Ectodermal cell (in vitro differentiated cells): ENCODE results near the gene MOK. TPM values are rescaled to one million over a fixed set of nuclear protein-coding genes. Genes with fewer than 3 reads are reported as not detected.
"Not testable (repeated sequence)": the region's sequence is repeated elsewhere in the genome, so short reads cannot be mapped to it uniquely, and the experiment has no call there.

Source experiments
- H3K27ac ChIP-seq: 2 replicates; pipeline ENCODE4 v1.7.0; 2013; ENCODE audit warnings: mild to moderate bottlenecking, low read depth, low read length; ENCODE audit not compliant: insufficient read depth, poor library complexity, severe bottlenecking
- H3K27me3 ChIP-seq: 2 replicates; pipeline ENCODE4 v1.7.0; 2013; ENCODE audit warnings: mild to moderate bottlenecking, low read length; ENCODE audit not compliant: insufficient read depth, control insufficient read depth, poor library complexity, severe bottlenecking
- H3K36me3 ChIP-seq: one replicate; pipeline ENCODE4 v1.7.0; 2013; ENCODE audit warnings: low read length; ENCODE audit not compliant: control insufficient read depth, insufficient read depth
- H3K4me1 ChIP-seq: one replicate; pipeline ENCODE4 v1.7.0; 2013; ENCODE audit warnings: low read length; ENCODE audit not compliant: control insufficient read depth, insufficient read depth
- H3K4me3 ChIP-seq: 2 replicates; pipeline ENCODE4 v1.7.0; 2013; ENCODE audit warnings: low read depth, low read length, control low read depth; ENCODE audit not compliant: insufficient read depth
- H3K9me3 ChIP-seq: 2 replicates; pipeline ENCODE4 v1.7.0; 2013; ENCODE audit warnings: mild to moderate bottlenecking, low read length, moderate library complexity; ENCODE audit not compliant: control insufficient read depth
- WGBS, 2 experiments: methylation state at CpG; one replicate each; pipeline ENCODE4 v1.1.7; 2013; ENCODE audit warnings: missing lambda C conversion rate in 2 of 2; 5-methylcytosine and 5-hydroxymethylcytosine counted together
- polyA plus RNA-seq, 4 experiments: library from polyadenylated mRNA; stranded (reverse); fragments of 50-300 nt; gene quantifications; one replicate each; pipeline ENCODE4 v1.2.3, GENCODE V29; 2013

MOK gene, protein sequence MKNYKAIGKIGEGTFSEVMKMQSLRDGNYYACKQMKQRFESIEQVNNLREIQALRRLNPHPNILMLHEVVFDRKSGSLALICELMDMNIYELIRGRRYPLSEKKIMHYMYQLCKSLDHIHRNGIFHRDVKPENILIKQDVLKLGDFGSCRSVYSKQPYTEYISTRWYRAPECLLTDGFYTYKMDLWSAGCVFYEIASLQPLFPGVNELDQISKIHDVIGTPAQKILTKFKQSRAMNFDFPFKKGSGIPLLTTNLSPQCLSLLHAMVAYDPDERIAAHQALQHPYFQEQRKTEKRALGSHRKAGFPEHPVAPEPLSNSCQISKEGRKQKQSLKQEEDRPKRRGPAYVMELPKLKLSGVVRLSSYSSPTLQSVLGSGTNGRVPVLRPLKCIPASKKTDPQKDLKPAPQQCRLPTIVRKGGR
- 10.7 TPM for polyA plus RNA-seq (2013, experiment 1 of 4)
- 15.5 TPM for polyA plus RNA-seq (2013, experiment 2 of 4)
- polyA plus RNA-seq (2013, experiment 3 of 4), result 8.1 TPM
- 10.1 TPM for polyA plus RNA-seq (2013, experiment 4 of 4)

DNA sequence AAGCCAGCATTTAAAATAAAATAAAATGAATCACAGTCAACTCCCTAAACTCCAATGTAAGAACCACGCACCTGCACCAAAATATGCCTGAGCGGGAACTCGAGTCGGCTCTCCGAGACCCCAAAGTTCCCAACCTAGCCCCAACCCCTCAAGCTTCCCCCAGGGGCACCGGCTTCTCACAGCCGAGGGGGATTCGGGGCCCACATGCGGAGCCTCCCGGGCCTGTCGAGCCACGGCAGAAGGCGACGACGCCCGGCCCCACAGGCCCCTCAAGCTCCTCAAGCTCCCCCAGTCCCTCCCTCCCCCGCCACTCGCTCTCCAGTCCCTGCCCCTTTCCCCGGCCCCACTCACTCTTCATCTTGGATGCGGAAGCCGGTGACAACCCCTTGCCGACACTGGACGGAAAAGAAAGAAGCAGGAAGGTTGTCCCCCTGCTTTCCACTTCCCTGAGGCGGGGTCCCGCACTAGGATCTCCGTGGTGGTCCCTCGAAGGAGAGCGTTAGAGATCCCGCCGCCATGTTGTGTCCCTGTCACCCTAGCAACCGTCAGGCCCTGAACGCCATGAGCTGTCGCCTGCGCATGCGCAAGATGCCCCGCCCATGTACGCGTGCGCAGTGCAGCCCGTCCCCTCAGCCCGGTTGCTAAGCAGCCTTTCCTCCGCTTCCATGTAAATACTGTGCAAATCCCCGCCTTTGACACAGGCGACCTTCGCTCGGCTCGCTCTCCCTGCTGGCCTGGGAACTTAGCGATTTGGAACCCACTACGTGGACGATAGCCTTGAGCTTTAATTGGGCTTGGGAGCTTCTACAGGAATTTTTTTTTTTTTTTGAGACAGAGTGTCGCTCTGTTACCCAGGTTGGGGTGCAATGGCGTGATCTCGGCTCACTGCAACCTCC is at the start of gene MOK:
Gene MOK (minus strand): TSS at position 554 of the 896 bp plus-strand sequence. CDS start 196 bp downstream, at position 358.
- peak within 1 kb of the TSS; percentile 82 for H3K27ac ChIP-seq
- 4% methylated on average over 53 of the region's 53 CpGs for WGBS, 2 experiments
- peaks cover 3% of the 10 kb centered on the region for H3K4me1 ChIP-seq

DNA sequence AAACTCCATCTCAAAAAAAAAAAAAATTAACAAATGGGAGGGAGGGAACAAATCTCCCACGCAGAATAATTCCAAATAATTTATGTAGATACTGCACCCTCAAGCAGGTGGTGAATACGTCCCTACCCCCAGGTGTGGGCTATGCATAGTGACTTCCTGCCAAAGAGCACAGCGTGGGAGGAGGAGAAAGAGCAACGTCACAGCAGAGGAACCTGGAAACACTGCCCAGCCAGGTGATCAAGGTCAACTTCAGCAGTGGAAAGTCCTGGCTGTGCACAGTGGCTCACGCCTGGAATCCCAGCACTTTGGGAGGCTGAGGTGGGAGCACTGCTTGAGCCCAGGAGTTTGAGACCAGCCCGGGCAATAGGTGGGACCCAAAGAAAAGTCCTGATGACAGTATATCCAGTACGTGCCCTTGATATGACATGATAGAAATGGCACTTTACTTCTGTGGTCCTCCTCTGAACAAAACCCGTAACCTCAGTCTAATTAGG is 48.2 kb upstream of the MOK start:
- H3K27ac ChIP-seq, result no peak overlapping the region
- no peaks in the 10 kb centered on the region for H3K4me1 ChIP-seq
- H3K27me3 ChIP-seq, result no peaks in the 10 kb centered on the region
- H3K4me3 ChIP-seq, result no peak overlapping the region
- peaks cover 20% of the 10 kb centered on the region for H3K36me3 ChIP-seq
- WGBS, 2 experiments, result 91 to 93% methylated on average over 8 of the region's 8 CpGs
- H3K9me3 ChIP-seq, result no peaks in the 10 kb centered on the region

More for the DNA sequence above, at the start of gene MOK:
- Histone ChIP-seq H3K9me3 (no peaks in the 10 kb centered on the region), H3K4me3 (peak within 1 kb of the TSS; percentile 59), H3K27me3 (no peaks in the 10 kb centered on the region), H3K36me3 (no peaks in the 10 kb centered on the region)

DNA sequence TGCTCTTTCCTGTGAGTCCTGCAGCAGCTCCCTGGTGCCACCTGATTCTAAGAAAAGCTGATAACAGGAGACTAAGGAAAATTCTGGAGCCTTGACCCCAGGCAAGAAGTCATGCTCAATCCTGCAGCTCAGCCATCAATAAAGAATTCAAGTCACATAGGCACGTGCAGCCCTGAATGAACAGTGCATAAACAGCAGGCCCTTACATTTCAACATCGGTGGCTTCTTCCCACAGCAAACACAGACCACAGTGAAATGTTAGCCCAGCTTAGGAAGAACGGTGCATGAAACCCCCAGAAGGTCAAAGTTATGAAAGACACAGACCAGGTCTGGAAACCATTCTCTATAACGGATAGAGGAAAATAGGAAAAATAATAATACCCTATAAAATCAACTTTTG is 47.2 kb upstream of the MOK start:
- Histone ChIP-seq H3K4me1 (no peaks in the 10 kb centered on the region), H3K27me3 (no peaks in the 10 kb centered on the region), H3K4me3 (no peak overlapping the region), H3K9me3 (no peaks in the 10 kb centered on the region), H3K27ac (no peak overlapping the region), H3K36me3 (peaks cover 24% of the 10 kb centered on the region)
- WGBS, 2 experiments, result 94 to 95% methylated on average over 3 to 4 of the region's 4 CpGs

DNA sequence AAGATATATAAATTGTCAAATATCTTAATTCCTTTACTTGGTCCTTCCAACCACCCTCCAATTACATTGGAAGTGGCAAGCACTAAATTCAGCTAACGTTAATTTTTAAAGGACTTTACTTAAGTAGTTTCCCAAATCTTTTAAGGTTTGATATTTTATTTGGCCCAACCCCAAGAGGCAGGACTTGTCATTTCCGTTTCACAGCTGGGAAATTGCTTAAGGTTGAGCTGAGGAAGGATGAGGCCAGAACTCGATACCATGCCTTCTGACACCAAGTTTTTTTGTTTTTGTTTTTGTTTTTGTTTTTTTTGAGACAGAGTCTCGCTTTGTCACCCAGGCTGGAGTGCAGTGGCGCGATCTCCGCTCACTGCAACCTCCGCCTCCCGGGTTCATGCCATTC is 46.6 kb upstream of the MOK start:
- not testable (repeated sequence) for H3K9me3 ChIP-seq, H3K27me3 ChIP-seq, H3K4me3 ChIP-seq, H3K4me1 ChIP-seq, H3K27ac ChIP-seq
- peaks cover 24% of the 10 kb centered on the region for H3K36me3 ChIP-seq
- 96 to 98% methylated on average over 9 of the region's 9 CpGs for WGBS, 2 experiments

DNA sequence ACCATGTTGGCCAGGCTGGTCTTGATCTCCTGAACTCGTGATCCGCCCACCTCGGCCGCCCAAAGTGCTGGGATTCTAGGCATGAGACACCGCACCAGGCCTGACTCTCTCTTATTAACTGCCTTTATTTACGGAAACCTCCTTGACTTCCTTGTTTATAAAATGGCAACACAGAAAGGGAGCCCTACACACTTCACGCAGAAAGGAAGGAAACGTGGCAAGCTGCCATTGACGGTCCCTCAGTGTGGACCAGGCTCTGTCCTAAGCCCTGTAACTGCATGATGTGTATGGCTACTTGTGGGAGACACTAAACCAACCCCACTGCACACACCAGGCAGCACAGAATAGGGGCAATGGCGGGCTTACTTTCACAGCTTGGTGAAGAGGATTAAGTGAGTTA is 46.1 kb upstream of the MOK start:
- Histone ChIP-seq H3K27me3 (no peaks in the 10 kb centered on the region), H3K4me3 (no peak overlapping the region), H3K36me3 (peaks cover 24% of the 10 kb centered on the region), H3K9me3 (no peaks in the 10 kb centered on the region), H3K27ac (no peak overlapping the region), H3K4me1 (no peaks in the 10 kb centered on the region)
- WGBS, 2 experiments, result 96% methylated on average over 10 of the region's 10 CpGs

DNA sequence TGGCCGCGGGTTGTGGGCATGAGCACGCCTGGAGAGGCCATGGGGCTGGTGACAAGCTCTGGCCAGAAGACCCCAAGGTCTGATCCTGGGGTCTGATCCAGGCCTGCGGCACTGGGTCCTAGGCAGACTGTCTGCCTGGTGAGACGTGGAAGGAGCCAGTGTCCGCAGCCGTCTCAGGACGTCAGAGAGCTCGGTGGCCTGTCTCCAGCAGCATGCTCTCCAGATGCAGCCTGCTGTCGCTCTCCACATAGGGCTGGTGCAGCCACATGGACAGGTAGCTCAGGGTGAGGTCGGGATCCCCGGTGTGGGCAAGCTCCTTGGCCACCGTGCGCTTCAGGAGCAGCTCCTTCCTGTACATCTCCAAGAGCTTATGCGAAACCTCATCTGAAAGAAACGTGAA is 43.4 kb upstream of the MOK start:
- Histone ChIP-seq H3K4me3 (no peak overlapping the region), H3K36me3 (peaks cover 25% of the 10 kb centered on the region), H3K27me3 (no peaks in the 10 kb centered on the region), H3K9me3 (no peaks in the 10 kb centered on the region), H3K27ac (no peak overlapping the region), H3K4me1 (no peaks in the 10 kb centered on the region)
- WGBS, 2 experiments, result 93 to 94% methylated on average over 16 of the region's 16 CpGs

DNA sequence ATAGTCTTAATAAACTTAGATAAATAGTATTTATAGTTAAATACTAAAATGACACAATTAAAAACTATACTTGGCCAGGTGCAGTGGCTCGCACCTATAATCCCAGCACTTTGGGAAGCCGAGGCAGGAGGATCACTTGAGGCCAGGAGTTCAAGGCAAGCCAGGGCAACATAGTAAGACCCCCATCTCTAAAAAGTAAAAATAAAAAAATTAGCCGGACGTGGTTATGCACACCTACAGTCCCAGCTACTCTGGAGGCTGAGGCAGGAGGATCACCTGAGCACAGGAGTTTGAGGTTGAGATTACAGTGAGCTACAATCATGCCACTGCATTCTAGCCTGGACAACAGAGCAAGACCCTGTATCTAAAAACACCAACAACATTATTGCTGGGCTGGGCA is 41.7 kb upstream of the MOK start:
- WGBS, 2 experiments, result 93 to 94% methylated on average over 4 of the region's 4 CpGs
- Histone ChIP-seq H3K36me3 (peaks cover 25% of the 10 kb centered on the region), H3K27me3 (no peaks in the 10 kb centered on the region)

DNA sequence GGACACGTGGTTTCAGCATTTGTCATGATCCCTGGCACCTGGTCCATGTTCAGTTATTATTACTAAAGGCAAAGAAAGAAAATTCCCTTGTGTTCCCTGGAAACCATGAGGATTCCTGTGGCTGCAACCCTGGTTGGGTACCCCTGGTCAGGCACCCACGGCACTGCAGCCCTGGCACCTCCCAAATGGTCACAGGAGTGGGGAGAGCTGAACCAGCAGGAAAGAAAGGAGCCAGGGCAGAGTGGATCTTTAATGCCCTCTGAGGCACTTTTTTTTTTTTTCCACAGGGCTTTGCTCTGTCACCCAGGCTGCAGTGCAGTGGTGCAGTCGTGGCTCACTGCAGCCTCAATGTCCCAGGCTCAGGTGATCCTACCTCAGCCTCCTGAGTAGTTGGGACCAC is 40.3 kb upstream of the MOK start:
- Histone ChIP-seq H3K4me3 (no peak overlapping the region), H3K27ac (no peak overlapping the region), H3K36me3 (peaks cover 29% of the 10 kb centered on the region), H3K27me3 (no peaks in the 10 kb centered on the region), H3K9me3 (no peaks in the 10 kb centered on the region), H3K4me1 (no peaks in the 10 kb centered on the region)
- WGBS, 2 experiments, result 87 to 94% methylated on average over 3 of the region's 3 CpGs

More for the DNA sequence above, 41.7 kb upstream of the MOK start:
- Histone ChIP-seq H3K4me1 (no peaks in the 10 kb centered on the region), H3K4me3 (no peak overlapping the region), H3K9me3 (no peaks in the 10 kb centered on the region), H3K27ac (no peak overlapping the region)

DNA sequence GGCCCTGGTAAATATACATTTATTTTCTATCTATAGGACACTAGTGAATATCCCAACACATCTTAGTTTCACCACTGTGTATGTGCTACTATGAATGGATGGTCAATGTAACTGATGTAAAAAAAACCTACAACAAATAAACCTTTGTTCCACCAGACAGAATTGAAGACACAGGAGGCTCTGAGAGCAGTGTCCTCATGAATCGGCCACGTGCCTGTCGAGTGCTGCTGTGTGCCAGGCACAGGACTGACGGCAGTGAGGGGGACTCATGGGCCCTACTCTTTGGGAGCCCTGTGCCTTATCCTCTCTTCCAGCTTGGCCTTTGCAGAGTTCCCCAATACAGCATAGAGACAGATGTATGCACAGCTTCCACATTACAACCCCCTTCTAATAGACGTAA is 39.5 kb upstream of the MOK start:
- WGBS, 2 experiments, result 93 to 95% methylated on average over 5 of the region's 5 CpGs
- peaks cover 29% of the 10 kb centered on the region for H3K36me3 ChIP-seq

DNA sequence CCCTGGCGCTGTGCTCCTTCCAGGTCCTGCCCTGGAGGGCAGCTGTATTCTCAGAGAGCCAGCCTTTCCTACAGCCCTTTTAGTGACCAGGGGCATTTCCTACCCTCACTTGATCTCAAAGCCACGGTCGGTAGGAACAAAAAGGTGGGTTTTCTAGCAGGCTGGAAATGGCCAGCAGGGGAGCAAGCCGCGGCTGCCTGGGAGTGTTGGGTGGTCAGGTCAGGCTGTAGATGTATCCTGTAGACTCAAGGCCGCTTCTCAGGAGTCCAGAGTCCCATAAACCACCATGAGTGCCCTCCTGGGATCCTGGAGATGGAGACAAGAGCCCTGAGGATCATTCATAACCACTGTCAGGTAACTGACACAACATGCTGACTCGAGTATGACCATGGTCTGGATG is 39.1 kb upstream of the MOK start:
- 94% methylated on average over 7 of the region's 7 CpGs for WGBS, 2 experiments
- H3K27ac ChIP-seq, result no peak overlapping the region
- no peak overlapping the region for H3K4me3 ChIP-seq
- no peaks in the 10 kb centered on the region for H3K4me1 ChIP-seq
- no peaks in the 10 kb centered on the region for H3K9me3 ChIP-seq
- H3K36me3 ChIP-seq, result peaks cover 28% of the 10 kb centered on the region
- no peaks in the 10 kb centered on the region for H3K27me3 ChIP-seq

More for the DNA sequence above, 39.5 kb upstream of the MOK start:
- no peak overlapping the region for H3K27ac ChIP-seq
- no peaks in the 10 kb centered on the region for H3K9me3 ChIP-seq
- no peak overlapping the region for H3K4me3 ChIP-seq
- no peaks in the 10 kb centered on the region for H3K27me3 ChIP-seq
- no peaks in the 10 kb centered on the region for H3K4me1 ChIP-seq
